Measurements from ENCODE around the gene FAM81A. TPM values are rescaled to one million over a fixed set of nuclear protein-coding genes. Genes with fewer than 3 reads are reported as not detected.

FAM81A gene
- total RNA-seq, 2 experiments from 2014 or later = 0.64 to 0.79 TPM

DNA sequence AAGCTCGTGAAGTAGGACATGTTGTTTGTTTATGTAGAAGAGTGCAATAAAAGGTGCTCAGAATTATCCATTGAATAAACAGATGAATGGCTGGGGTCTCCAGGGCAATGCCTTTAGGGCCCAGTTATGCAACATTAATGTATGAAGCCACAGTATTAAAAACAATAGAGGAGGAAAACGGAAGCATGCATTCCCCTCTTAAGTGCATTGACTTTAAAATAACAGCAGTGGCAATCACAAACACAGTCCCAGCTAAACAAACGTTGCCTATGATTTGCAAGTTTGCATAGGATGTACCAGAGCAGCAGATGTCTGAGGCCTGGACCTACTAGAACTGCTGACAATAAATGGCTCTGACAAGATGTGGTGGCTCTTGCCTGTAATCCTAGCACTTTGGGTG lies 113.0 kb downstream of the FAM81A start:
- no peak for DNase-seq
- no peaks in the 10 kb centered on the region for H3K36me3 Mint-ChIP-seq (ENCODE audit: low read depth)
- no peaks in the 10 kb centered on the region for H3K9me3 Mint-ChIP-seq
- no peaks in the 10 kb centered on the region for H3K27me3 Mint-ChIP-seq (ENCODE audit: low read depth)
- H3K4me1 Mint-ChIP-seq (ENCODE audit: low read depth) = no peaks in the 10 kb centered on the region
- no peak overlapping the region for H3K4me3 Mint-ChIP-seq
- intact Hi-C loops (cut with micrococcal nuclease) = no loop called here
- CTCF ChIA-PET = interaction anchor here (0.8 to 1.0 kb wide), 2 partner anchors 8 to 18 kb away, joined by 3 read pairs; no protein-coding TSS in a partner anchor
- no peak overlapping the region for H3K27ac Mint-ChIP-seq

DNA sequence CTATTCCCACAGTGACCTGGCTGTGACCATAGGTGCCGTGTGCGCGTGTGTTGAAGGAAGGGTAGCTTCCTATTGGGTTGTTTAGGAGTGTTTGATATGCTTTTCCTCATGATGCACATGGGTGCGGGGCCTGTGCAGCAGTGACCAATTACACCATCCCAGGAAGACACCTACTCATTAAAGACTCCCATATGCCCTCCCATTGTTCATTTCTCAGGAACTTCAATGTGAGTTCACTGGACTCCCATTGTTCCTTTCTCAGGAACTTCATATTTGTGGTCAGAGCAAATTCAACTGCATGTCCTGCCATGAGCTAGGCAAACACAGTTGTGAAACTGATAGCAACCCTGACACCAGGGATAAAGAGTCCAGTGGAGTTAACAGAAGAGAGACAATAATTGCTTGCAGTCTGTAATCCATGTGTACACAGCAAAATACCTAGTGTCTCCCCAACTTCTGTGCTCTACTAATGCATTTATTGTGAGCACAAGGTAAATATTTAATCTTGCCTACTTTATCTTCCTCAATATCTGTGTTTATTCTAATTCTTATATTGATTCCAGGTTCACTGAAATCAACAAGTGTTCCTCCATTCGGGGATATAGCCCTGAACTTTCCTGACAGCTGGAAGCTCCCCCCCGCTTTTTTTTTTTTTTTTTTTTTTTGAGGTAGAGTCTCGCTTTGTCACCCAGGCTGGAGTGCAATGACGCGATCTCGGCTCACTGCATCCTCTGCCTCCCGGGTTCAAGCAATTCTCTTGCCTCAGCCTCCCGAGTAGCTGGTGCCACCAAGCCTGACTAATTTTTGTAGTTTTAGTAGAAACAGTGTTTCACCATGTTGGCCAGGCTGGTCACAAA lies 116.1 kb downstream of the FAM81A start:
- Mint-ChIP-seq H3K36me3 (ENCODE audit: low read depth) (no peaks in the 10 kb centered on the region), H3K9me3 (no peaks in the 10 kb centered on the region), H3K4me1 (ENCODE audit: low read depth) (no peaks in the 10 kb centered on the region), H3K4me3 (no peak overlapping the region), H3K27me3 (ENCODE audit: low read depth) (no peaks in the 10 kb centered on the region), H3K27ac (no peak overlapping the region)
- CTCF ChIA-PET = no interaction called here
- DNase-seq = no peak
- intact Hi-C loops (cut with micrococcal nuclease) = no loop called here

DNA sequence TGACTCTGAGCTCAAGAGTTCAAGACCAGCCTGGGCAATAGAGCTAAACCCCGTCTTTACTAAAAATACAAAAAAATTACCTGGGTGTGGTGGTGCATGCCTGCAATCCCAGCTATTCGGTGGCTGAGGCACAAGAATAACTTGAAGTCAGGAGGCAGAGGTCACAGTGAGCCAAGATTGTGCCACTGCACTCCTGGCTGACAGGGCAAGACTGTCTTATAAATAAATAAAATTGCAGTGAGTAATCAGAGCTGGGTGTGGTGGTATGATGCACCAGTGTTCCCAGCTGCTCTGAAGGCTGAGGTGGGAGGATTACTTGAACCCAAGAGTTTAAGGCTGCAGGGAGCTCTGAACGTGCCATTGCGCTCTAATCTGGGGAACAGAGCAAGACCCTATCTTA lies 117.7 kb downstream of the FAM81A start:
- H3K36me3 Mint-ChIP-seq (ENCODE audit: low read depth) = no peaks in the 10 kb centered on the region
- H3K4me3 Mint-ChIP-seq = no peak overlapping the region
- DNase-seq = no peak
- H3K4me1 Mint-ChIP-seq (ENCODE audit: low read depth) = no peaks in the 10 kb centered on the region
- intact Hi-C loops (cut with micrococcal nuclease) = no loop called here
- no peaks in the 10 kb centered on the region for H3K9me3 Mint-ChIP-seq
- H3K27me3 Mint-ChIP-seq (ENCODE audit: low read depth) = no peaks in the 10 kb centered on the region
- no peak overlapping the region for H3K27ac Mint-ChIP-seq
- CTCF ChIA-PET = no interaction called here

DNA sequence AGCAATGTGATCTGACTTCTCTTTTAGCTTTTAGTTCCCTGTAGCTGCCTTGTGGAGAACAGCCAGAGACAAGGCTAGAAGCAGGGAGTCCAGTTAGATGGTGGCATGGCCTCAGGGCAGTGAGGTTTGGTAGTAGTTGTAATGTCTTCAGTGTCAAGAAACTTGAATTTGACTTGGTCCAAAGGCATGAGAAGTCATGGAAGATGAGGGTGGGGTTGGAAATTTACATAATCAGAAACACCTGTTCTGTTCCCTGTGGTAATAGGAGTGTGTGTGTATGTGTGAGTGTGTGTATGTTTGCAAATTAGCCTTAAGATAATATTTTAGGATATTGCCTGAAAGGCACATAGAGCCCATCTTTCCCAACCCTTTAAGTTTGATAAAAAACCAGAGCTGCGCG lies 118.4 kb downstream of the FAM81A start:
- Mint-ChIP-seq H3K4me1 (ENCODE audit: low read depth) (no peaks in the 10 kb centered on the region), H3K36me3 (ENCODE audit: low read depth) (no peaks in the 10 kb centered on the region), H3K9me3 (no peaks in the 10 kb centered on the region), H3K27ac (no peak overlapping the region), H3K4me3 (no peak overlapping the region), H3K27me3 (ENCODE audit: low read depth) (no peaks in the 10 kb centered on the region)
- DNase-seq = no peak
- intact Hi-C loops (cut with micrococcal nuclease) = no loop called here
- CTCF ChIA-PET = no interaction called here

DNA sequence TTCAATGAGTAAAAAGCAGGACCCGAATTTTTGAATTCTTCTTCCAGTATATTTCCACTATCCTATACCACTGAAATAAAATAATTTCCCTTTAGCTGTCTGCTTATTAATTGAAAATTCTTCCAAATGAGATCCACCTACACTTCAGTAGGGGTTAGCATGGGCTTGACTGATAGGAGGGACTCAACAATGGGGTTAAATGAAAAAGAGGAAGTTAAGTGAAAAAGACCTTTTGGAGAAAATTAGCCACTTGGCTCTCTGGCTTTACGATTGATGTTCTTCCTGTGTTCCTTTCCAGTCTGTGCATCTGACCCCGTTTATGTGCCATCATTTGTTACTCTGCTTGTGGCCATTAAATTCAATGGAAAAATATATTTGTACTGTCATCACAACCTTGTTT lies 119.6 kb downstream of the FAM81A start:
- Mint-ChIP-seq H3K9me3 (no peaks in the 10 kb centered on the region), H3K27ac (no peak overlapping the region), H3K4me3 (no peak overlapping the region), H3K4me1 (ENCODE audit: low read depth) (no peaks in the 10 kb centered on the region), H3K27me3 (ENCODE audit: low read depth) (no peaks in the 10 kb centered on the region), H3K36me3 (ENCODE audit: low read depth) (no peaks in the 10 kb centered on the region)
- intact Hi-C loops (cut with micrococcal nuclease) = no loop called here
- no peak for DNase-seq
- CTCF ChIA-PET = no interaction called here

DNA sequence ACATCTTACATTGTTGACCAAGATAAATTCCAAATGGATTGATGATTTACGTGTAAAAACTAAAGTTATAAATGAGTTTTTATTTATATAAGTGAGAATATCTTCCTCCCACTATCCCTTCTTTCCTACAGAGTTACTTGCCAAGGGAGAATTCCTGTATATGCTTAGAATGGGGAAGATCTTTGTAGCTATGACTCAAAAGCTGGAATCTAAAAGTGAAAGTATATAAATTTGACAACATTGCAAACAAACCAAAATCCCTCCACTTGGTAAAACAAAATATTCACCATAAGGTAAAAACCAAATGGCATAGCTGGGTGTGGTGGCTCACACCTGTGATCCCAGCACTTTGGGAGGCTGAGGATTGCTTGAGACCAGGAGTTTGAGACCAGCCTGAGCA lies 120.9 kb downstream of the FAM81A start:
- no peak for DNase-seq
- no peaks in the 10 kb centered on the region for H3K27me3 Mint-ChIP-seq (ENCODE audit: low read depth)
- no peaks in the 10 kb centered on the region for H3K36me3 Mint-ChIP-seq (ENCODE audit: low read depth)
- H3K4me3 Mint-ChIP-seq = no peak overlapping the region
- no peaks in the 10 kb centered on the region for H3K9me3 Mint-ChIP-seq
- intact Hi-C loops (cut with micrococcal nuclease) = no loop called here
- H3K4me1 Mint-ChIP-seq (ENCODE audit: low read depth) = no peaks in the 10 kb centered on the region
- H3K27ac Mint-ChIP-seq = no peak overlapping the region
- CTCF ChIA-PET = interaction anchor here (0.7 to 2.1 kb wide), 2 partner anchors 8 to 26 kb away, joined by 3 to 8 read pairs; no protein-coding TSS in a partner anchor

DNA sequence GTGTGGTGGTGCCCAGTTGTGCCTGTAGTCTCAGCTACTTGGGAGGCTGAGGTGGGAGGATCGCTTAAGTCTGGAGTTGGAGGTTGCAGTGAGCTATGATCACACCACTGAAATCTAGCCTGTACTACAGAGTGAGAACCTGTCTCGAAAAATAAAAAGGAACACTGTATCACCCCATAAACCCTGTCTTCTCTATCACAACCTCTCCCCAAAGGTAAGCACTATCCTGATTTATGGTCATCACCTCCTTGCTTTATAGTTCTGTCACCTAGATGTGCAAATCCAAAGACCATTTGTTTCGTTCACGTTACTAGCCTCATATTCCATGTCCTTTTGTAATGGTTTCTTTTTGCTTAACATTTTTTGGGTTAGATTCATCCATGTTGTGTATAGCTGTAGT lies 123.6 kb downstream of the FAM81A start:
- no peak for DNase-seq
- Mint-ChIP-seq H3K9me3 (no peaks in the 10 kb centered on the region), H3K27ac (no peak overlapping the region), H3K27me3 (ENCODE audit: low read depth) (no peaks in the 10 kb centered on the region), H3K4me3 (no peak overlapping the region), H3K36me3 (ENCODE audit: low read depth) (no peaks in the 10 kb centered on the region), H3K4me1 (ENCODE audit: low read depth) (no peaks in the 10 kb centered on the region)
- CTCF ChIA-PET = interaction anchor here (0.5 kb wide), 1 partner anchor 33 kb away, joined by 4 read pairs; no protein-coding TSS in a partner anchor
- intact Hi-C loops (cut with micrococcal nuclease) = no loop called here

DNA sequence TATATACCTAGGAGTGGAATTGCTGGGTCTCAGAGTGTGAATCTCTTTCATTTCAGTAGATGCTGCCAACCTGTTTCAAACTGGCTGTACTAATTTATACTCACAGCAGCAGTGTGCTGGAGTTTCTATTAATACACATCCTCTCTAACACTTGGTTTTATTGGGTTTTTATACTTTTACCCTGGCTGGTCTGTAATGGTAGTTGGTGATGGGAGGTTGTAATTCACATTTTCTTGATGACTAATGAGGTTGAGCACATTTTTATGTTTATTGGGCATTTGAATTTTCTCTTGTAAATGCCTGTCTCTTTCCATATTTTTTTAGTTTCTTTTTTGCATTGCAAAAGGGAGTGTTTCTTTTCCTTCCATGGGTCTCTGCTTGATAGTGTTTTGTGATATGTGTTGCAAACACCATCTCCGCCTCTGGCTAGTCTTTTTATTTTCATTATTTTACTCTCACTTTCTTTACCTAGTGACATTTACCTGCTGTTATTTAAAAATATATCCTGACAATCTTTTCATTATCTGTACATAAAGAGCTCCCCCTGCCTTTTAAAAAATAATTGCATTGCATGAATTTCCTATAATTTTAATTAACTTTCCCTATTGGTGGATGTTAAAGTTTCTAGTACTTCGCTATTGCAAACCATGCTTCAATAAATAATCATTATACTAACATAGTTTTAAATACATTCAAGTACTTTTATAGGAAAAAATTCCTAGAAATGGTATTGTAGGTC lies 124.6 kb downstream of the FAM81A start:
- Mint-ChIP-seq H3K27me3 (ENCODE audit: low read depth) (no peaks in the 10 kb centered on the region), H3K4me1 (ENCODE audit: low read depth) (no peaks in the 10 kb centered on the region), H3K36me3 (ENCODE audit: low read depth) (no peaks in the 10 kb centered on the region), H3K27ac (no peak overlapping the region), H3K4me3 (no peak overlapping the region), H3K9me3 (no peaks in the 10 kb centered on the region)
- intact Hi-C loops (cut with micrococcal nuclease) = no loop called here
- CTCF ChIA-PET = no interaction called here
- DNase-seq = no peak

DNA sequence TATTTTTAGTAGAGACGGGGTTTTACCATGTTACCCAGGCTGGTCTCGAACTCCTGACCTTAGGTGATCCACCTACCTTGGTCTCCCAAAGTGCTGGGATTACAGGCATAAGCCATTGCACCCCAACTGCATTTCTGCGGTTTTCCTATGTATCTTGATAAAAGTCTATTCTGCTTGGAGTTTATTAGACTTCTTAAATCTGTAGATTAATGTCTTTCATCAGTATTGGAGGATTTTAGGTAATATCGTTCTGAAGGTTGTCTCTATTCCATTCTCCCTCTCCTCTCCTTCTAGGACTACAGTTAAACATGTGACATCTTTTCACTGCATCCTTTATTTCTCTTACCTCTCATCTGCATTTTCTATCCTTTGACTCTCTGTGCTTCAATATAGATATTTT lies 127.3 kb downstream of the FAM81A start:
- CTCF ChIA-PET = no interaction called here
- intact Hi-C loops (cut with micrococcal nuclease) = no loop called here
- Mint-ChIP-seq H3K4me1 (ENCODE audit: low read depth) (no peaks in the 10 kb centered on the region), H3K4me3 (no peak overlapping the region), H3K27me3 (ENCODE audit: low read depth) (no peaks in the 10 kb centered on the region), H3K27ac (no peak overlapping the region), H3K9me3 (no peaks in the 10 kb centered on the region), H3K36me3 (ENCODE audit: low read depth) (no peaks in the 10 kb centered on the region)
- no peak for DNase-seq

DNA sequence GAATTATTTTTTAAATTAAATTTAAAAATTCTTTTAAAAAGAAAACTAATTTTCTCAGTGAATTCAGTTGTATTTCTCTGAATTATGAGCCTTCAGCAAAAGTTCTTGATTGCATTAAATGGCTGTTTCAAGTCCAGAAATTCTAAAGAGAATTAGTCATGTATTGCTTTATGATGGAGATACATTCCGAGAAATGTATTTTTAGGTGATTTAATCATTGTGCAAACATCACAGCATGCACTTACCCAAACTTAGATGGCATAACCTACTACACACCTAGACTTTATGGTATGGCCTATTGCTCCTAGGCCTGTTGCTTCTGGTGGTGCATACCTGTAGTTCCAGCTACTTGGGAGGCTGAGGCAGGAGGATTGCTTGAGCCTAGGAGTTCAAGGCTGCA lies 129.3 kb downstream of the FAM81A start:
- intact Hi-C loops (cut with micrococcal nuclease) = no loop called here
- no peak for DNase-seq
- CTCF ChIA-PET = interaction anchor here (0.6 kb wide), 1 partner anchor 72 kb away, joined by 4 read pairs; no protein-coding TSS in a partner anchor
- no peaks in the 10 kb centered on the region for H3K27me3 Mint-ChIP-seq (ENCODE audit: low read depth)
- H3K4me1 Mint-ChIP-seq (ENCODE audit: low read depth) = no peaks in the 10 kb centered on the region
- H3K4me3 Mint-ChIP-seq = no peak overlapping the region
- no peaks in the 10 kb centered on the region for H3K9me3 Mint-ChIP-seq
- no peaks in the 10 kb centered on the region for H3K36me3 Mint-ChIP-seq (ENCODE audit: low read depth)
- no peak overlapping the region for H3K27ac Mint-ChIP-seq

DNA sequence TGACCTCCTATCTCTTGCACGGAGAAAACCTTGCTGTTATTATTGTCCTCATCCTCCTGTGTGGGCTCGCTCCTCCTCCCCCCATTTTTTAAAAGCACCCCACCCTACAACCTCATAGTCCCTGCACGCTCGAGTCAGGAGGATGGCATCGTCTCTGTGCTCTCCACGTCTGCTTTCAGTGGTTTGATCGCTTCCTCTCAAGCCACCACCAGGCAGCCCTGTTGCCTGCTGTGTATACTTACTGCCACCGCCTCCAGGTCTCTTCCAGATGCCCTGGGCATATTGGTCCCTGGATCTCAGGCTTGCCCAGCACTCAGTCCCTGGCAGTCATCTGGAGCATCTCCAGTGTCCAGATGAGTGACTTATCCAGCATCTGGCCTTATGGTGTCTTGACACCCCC lies 131.5 kb downstream of the FAM81A start:
- CTCF ChIA-PET = no interaction called here
- H3K27me3 Mint-ChIP-seq (ENCODE audit: low read depth) = no peaks in the 10 kb centered on the region
- intact Hi-C loops (cut with micrococcal nuclease) = no loop called here
- no peaks in the 10 kb centered on the region for H3K36me3 Mint-ChIP-seq (ENCODE audit: low read depth)
- H3K27ac Mint-ChIP-seq = no peak overlapping the region
- DNase-seq = no peak
- H3K4me1 Mint-ChIP-seq (ENCODE audit: low read depth) = no peaks in the 10 kb centered on the region
- H3K4me3 Mint-ChIP-seq = no peak overlapping the region
- H3K9me3 Mint-ChIP-seq = no peaks in the 10 kb centered on the region

DNA sequence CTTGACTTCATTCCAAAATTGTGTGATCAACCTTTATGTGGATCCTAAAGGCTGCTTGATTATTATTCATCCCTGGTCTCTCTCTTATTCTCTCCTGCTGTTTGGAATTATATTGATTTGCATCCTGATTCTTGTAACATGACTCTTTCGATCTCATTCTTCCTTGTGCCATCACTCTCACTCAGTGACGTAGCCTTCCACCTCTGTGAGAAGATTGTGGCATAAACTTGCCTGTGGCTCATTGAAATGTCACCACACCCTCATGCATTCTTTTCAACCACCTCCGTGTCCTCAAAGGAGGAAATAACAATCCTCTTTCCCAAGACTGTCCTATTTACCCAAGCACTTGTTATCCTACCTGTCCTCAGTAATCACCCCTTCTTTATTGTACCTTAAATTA lies 132.3 kb downstream of the FAM81A start:
- Mint-ChIP-seq H3K27ac (no peak overlapping the region), H3K4me1 (ENCODE audit: low read depth) (no peaks in the 10 kb centered on the region), H3K9me3 (no peaks in the 10 kb centered on the region), H3K4me3 (no peak overlapping the region), H3K27me3 (ENCODE audit: low read depth) (no peaks in the 10 kb centered on the region), H3K36me3 (ENCODE audit: low read depth) (no peaks in the 10 kb centered on the region)
- CTCF ChIA-PET = interaction anchor here (1.2 kb wide), 1 partner anchor 44 kb away, joined by 3 read pairs; no protein-coding TSS in a partner anchor
- DNase-seq = no peak
- intact Hi-C loops (cut with micrococcal nuclease) = no loop called here

DNA sequence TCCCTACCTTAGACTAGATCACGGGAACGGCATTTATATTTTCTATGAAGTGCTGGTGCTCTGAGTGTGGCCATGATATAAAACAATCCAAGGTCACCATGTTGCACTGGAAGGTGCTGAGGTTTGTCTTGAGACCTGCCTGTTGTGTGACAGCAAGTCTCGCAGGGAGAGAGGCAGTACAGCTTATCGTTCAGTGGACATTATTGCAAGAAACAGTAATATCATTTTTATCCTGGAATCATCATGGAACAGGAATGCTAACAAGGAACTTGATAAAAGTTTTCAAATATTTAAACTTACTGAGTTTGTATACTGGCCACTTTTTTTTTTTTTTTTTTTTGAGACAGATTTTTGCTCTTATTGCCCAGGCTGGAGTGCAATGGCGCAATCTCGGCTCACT lies 133.6 kb downstream of the FAM81A start:
- CTCF ChIA-PET = interaction anchor here (0.5 kb wide), 1 partner anchor 43 kb away, joined by 3 read pairs; no protein-coding TSS in a partner anchor
- intact Hi-C loops (cut with micrococcal nuclease) = no loop called here
- no peak overlapping the region for H3K27ac Mint-ChIP-seq
- no peaks in the 10 kb centered on the region for H3K27me3 Mint-ChIP-seq (ENCODE audit: low read depth)
- DNase-seq = no peak
- H3K4me3 Mint-ChIP-seq = no peak overlapping the region
- H3K4me1 Mint-ChIP-seq (ENCODE audit: low read depth) = no peaks in the 10 kb centered on the region
- H3K36me3 Mint-ChIP-seq (ENCODE audit: low read depth) = no peaks in the 10 kb centered on the region
- H3K9me3 Mint-ChIP-seq = no peaks in the 10 kb centered on the region
